Common myeloid progenitor, CD34-positive (primary cell): ENCODE measurements around the gene CCHCR1.

Experiments used
- CTCF ChIA-PET: fragments of 350-600 bp; sonication (Branson Sonifier 250); formaldehyde crosslinking; loops from one replicate; lab custom pipeline; 2021; ENCODE audit warnings: antibody characterized with exemption; lab: Charles Lee
- POLR2A ChIA-PET: fragments of 350-600 bp; sonication (Branson Sonifier 250); formaldehyde crosslinking; loops from one replicate; lab custom pipeline; 2021; ENCODE audit warnings: antibody characterized with exemption; lab: Charles Lee
- DNase-seq, 3 donors: peaks; one replicate each; pipeline versions ENCODE4 v3.0.0 to v3.0.0-alpha.2; 2013
- H3K27ac ChIP-seq, 2 experiments: 1 replicate in 1 of 2; 2 replicates in 1 of 2; pipeline ENCODE4 v1.7.0; 2013; ENCODE audit warnings: inconsistent platforms in 2 of 2, low read length in 2 of 2, mild to moderate bottlenecking in 2 of 2, low read depth in 1 of 2, moderate library complexity in 1 of 2; ENCODE audit not compliant: severe bottlenecking in 2 of 2, insufficient read depth in 1 of 2, poor library complexity in 1 of 2
- H3K27me3 ChIP-seq, 5 experiments: replicated peaks in 2 of 5; 1 replicate in 3 of 5; 2 replicates in 2 of 5; pipeline versions ENCODE4 v1.6.1 to v1.7.0; 2013; ENCODE audit warnings: low read length in 4 of 5, mild to moderate bottlenecking in 2 of 5, moderate library complexity in 2 of 5, inconsistent platforms in 1 of 5; ENCODE audit not compliant: insufficient read depth in 5 of 5, control insufficient read depth in 4 of 5
- H3K36me3 ChIP-seq, 4 experiments: 1 replicate in 2 of 4; 2 replicates in 2 of 4; pipeline versions ENCODE4 v1.6.1 to v1.7.0; 2013; ENCODE audit warnings: low read length in 3 of 4, control low read depth in 1 of 4, mild to moderate bottlenecking in 1 of 4; ENCODE audit not compliant: control insufficient read depth in 4 of 4, insufficient read depth in 4 of 4
- H3K4me1 ChIP-seq, 4 experiments: 1 replicate in 3 of 4; 2 replicates in 1 of 4; pipeline versions ENCODE4 v1.6.1 to v1.7.1; 2013; ENCODE audit warnings: low read length in 3 of 4, mild to moderate bottlenecking in 3 of 4, control low read depth in 1 of 4, inconsistent platforms in 1 of 4, moderate library complexity in 1 of 4; ENCODE audit not compliant: control insufficient read depth in 4 of 4, insufficient read depth in 4 of 4; ENCODE audit errors: control extremely low read depth in 1 of 4
- H3K4me3 ChIP-seq, 7 experiments: 1 replicate in 4 of 7; 2 replicates in 3 of 7; pipeline versions ENCODE4 v1.5.1 to v1.7.0; 2013; ENCODE audit warnings: mild to moderate bottlenecking in 7 of 7, low read length in 6 of 7, moderate library complexity in 6 of 7, inconsistent platforms in 2 of 7, low read depth in 2 of 7, control low read depth in 1 of 7; ENCODE audit not compliant: insufficient read depth in 4 of 7, control insufficient read depth in 1 of 7; ENCODE audit errors: extremely low read depth in 1 of 7
- H3K9me3 ChIP-seq, 5 experiments: 1 replicate in 4 of 5; 2 replicates in 1 of 5; pipeline versions ENCODE4 v1.6.1 to v1.7.1; 2013; ENCODE audit warnings: low read length in 4 of 5, mild to moderate bottlenecking in 2 of 5, inconsistent platforms in 1 of 5, low read depth in 1 of 5, moderate library complexity in 1 of 5; ENCODE audit not compliant: control insufficient read depth in 4 of 5, insufficient read depth in 2 of 5; ENCODE audit errors: control extremely low read depth in 1 of 5
- WGBS: methylation state at CpG from one replicate; pipeline ENCODE4 v1.1.5; 2013; ENCODE audit not compliant: insufficient coverage; 5-methylcytosine and 5-hydroxymethylcytosine counted together

The CCHCR1 gene

GRCh38 chr6:31110825-31111582 is 46.6 kb downstream of the CCHCR1 start:
- Histone ChIP-seq H3K36me3 (no peaks in the 10 kb centered on the region), H3K27me3 (no peaks in the 10 kb centered on the region), H3K4me1 (peaks cover 0 to 10% (median 7%) of the 10 kb centered on the region in 4 experiments), H3K9me3 (no peaks in the 10 kb centered on the region), H3K27ac (no peak overlapping the region), H3K4me3 (no peak overlapping the region)
- no peak for DNase-seq
- POLR2A ChIA-PET, result no interaction called here
- CTCF ChIA-PET, result interaction anchor here (1.3 to 8.0 kb wide), 6 partner anchors 10 to 31 kb away, joined by 5 to 66 read pairs (median 6); no protein-coding TSS in a partner anchor
- 91% methylated on average over 7 of the region's 11 CpGs for WGBS

GRCh38 chr6:31107052-31107451 is 50.5 kb downstream of the CCHCR1 start:
- Histone ChIP-seq H3K27me3 (no peaks in the 10 kb centered on the region), H3K27ac (no peak overlapping the region), H3K36me3 (no peaks in the 10 kb centered on the region), H3K9me3 (no peaks in the 10 kb centered on the region), H3K4me3 (no peak overlapping the region), H3K4me1 (no peaks in the 10 kb centered on the region)
- WGBS, result 97% methylated on average over 4 of the region's 4 CpGs
- CTCF ChIA-PET, result no interaction called here
- no peak for DNase-seq
- POLR2A ChIA-PET, result no interaction called here

- POLR2A ChIA-PET, result no interaction called here
- no peaks in the 10 kb centered on the region for H3K36me3 ChIP-seq
- no CpG with 5 or more reads among the region's 2 CpGs for WGBS
Measured at GRCh38 chr6:31103136-31103535, 54.5 kb downstream of the CCHCR1 start.

GRCh38 chr6:31098449-31098938 is 59.1 kb downstream of the CCHCR1 start:
- no peak overlapping the region for H3K4me3 ChIP-seq
- H3K27ac ChIP-seq, result no peak overlapping the region
- POLR2A ChIA-PET, result no interaction called here
- CTCF ChIA-PET, result interaction anchor here (0.6 kb wide), 1 partner anchor 187 kb away, joined by 4 read pairs; no protein-coding TSS in a partner anchor
- WGBS, result no CpG with 5 or more reads among the region's 4 CpGs
- peaks cover 12 to 44% (median 35%) of the 10 kb centered on the region in 4 experiments for H3K4me1 ChIP-seq
- H3K36me3 ChIP-seq, result no peaks in the 10 kb centered on the region
- H3K9me3 ChIP-seq, result no peaks in the 10 kb centered on the region
- DNase-seq, result no peak
- no peaks in the 10 kb centered on the region for H3K27me3 ChIP-seq

More at GRCh38 chr6:31103136-31103535, 54.5 kb downstream of the CCHCR1 start:
- Histone ChIP-seq H3K27ac (no peak overlapping the region), H3K4me1 (peaks cover 0 to 3% (median 1%) of the 10 kb centered on the region in 4 experiments), H3K9me3 (no peaks in the 10 kb centered on the region), H3K4me3 (no peak overlapping the region), H3K27me3 (no peaks in the 10 kb centered on the region)
- CTCF ChIA-PET, result interaction anchor here (0.6 to 4.6 kb wide), 10 partner anchors 8 to 33 kb away, joined by 3 to 32 read pairs (median 5); partner anchors contain the start of genes C6orf15 and PSORS1C1
- no peak for DNase-seq

GRCh38 chr6:31096656-31097055 is 60.9 kb downstream of the CCHCR1 start:
- no peaks in the 10 kb centered on the region for H3K27me3 ChIP-seq
- no peak for DNase-seq
- H3K36me3 ChIP-seq, result no peaks in the 10 kb centered on the region
- POLR2A ChIA-PET, result interaction anchor here (0.7 kb wide), 1 partner anchor 353 kb away, joined by 3 read pairs; no protein-coding TSS in a partner anchor
- H3K4me1 ChIP-seq, result peaks cover 13 to 53% (median 44%) of the 10 kb centered on the region in 4 experiments
- H3K4me3 ChIP-seq, result peak overlapping the region in 1 of 7 experiments; percentile 16
- CTCF ChIA-PET, result interaction anchor here (0.7 to 2.2 kb wide), 4 partner anchors 9 to 17 kb away, joined by 3 to 7 read pairs (median 4); no protein-coding TSS in a partner anchor
- 75% methylated on average over 2 of the region's 5 CpGs for WGBS
- no peak overlapping the region for H3K27ac ChIP-seq
- no peaks in the 10 kb centered on the region for H3K9me3 ChIP-seq

GRCh38 chr6:31096215-31096614 is 61.4 kb downstream of the CCHCR1 start:
- Histone ChIP-seq H3K27ac (no peak overlapping the region), H3K9me3 (no peaks in the 10 kb centered on the region), H3K27me3 (no peaks in the 10 kb centered on the region), H3K36me3 (no peaks in the 10 kb centered on the region), H3K4me1 (peaks cover 13 to 57% (median 44%) of the 10 kb centered on the region in 4 experiments), H3K4me3 (no peak overlapping the region)
- ChIA-PET CTCF (interaction anchor here (0.7 to 2.2 kb wide), 5 partner anchors 9 to 166 kb away, joined by 3 to 7 read pairs (median 3); no protein-coding TSS in a partner anchor), POLR2A (no interaction called here)
- 93% methylated on average over 2 of the region's 3 CpGs for WGBS
- no peak for DNase-seq
